HFF-Myc (cell line): ENCODE results near the gene SCGB1A1.

Source experiments
- DNase-seq: peaks from one replicate; pipeline ENCODE4 v3.0.0-alpha.2; 2011; ENCODE audit warnings: low read depth; ENCODE audit errors: extremely low read depth
- H3K4me3 ChIP-seq: replicated peaks from 2 replicates; pipeline ENCODE4 v1.5.1; 2011; ENCODE audit warnings: low read depth, mild to moderate bottlenecking, control low read depth, low read length
- CTCF ChIP-seq: IDR thresholded peaks from 2 replicates; pipeline ENCODE4 v1.5.1; 2012; ENCODE audit warnings: mild to moderate bottlenecking, low read depth, low read length, control low read depth; ENCODE audit errors: missing control alignments

SCGB1A1 gene

GRCh38 chr11:62401811-62402210, 17.0 kb upstream of the SCGB1A1 start:
- no peak for TF ChIP-seq CTCF
- no peak for DNase-seq
- no peak overlapping the region for H3K4me3 ChIP-seq

GRCh38 chr11:62402226-62402959, 16.4 kb upstream of the SCGB1A1 start:
- no peak for DNase-seq
- no peak overlapping the region for H3K4me3 ChIP-seq
- TF ChIP-seq CTCF: no peak

- no peak overlapping the region for H3K4me3 ChIP-seq
- no peak for TF ChIP-seq CTCF
- DNase-seq: no peak
Measured at GRCh38 chr11:62402960-62403730, 15.7 kb upstream of the SCGB1A1 start.

- no peak overlapping the region for H3K4me3 ChIP-seq
- DNase-seq: no peak
- no peak for TF ChIP-seq CTCF
Measured at GRCh38 chr11:62404435-62404834, 14.4 kb upstream of the SCGB1A1 start.

GRCh38 chr11:62404901-62405300, 13.9 kb upstream of the SCGB1A1 start:
- no peak for DNase-seq
- no peak overlapping the region for H3K4me3 ChIP-seq
- no peak for TF ChIP-seq CTCF

- no peak overlapping the region for H3K4me3 ChIP-seq
- no peak for TF ChIP-seq CTCF
- no peak for DNase-seq
Measured at GRCh38 chr11:62406034-62406433, 12.8 kb upstream of the SCGB1A1 start.

GRCh38 chr11:62409831-62410230, 9.0 kb upstream of the SCGB1A1 start:
- DNase-seq: no peak
- TF ChIP-seq CTCF: no peak
- H3K4me3 ChIP-seq: no peak overlapping the region
